Measurements from ENCODE around the gene ZNF561. TPM values are rescaled to one million over a fixed set of nuclear protein-coding genes. Genes with fewer than 3 reads are reported as not detected.

Gene ZNF561
- total and polyA plus RNA-seq, 9 of the 15 experiments (the other 6 are each of a cell fraction or from before 2014, with no cell fraction given) = 13.9 to 34.9 (median 23.6) TPM

DNA sequence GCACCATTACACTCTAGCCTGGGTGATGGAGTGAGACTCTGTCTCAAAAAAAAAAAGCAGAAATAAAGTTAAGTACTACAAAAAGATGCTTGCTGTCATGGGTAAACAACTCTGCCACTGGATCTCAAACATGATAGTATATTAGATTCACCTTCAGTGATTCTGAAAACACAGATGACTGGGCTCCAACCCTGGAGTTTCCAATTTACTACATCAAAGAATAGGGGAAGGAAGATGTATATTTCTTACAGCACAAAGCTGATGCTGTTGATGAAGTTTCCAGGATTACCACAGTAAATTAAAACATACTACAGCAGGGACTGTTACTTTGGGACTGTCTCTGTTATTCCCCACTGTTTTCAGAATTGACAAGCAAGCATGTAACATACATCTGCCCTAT, 5.2 kb downstream of the ZNF561 start (continued):
- TF ChIP-seq RNF2 (IDR thresholded peaks at IDR 0.05) (no peak), YBX1 (IDR thresholded peaks at IDR 0.05) (no peak), ZNF384 (IDR thresholded peaks at IDR 0.05; ENCODE audit: low read depth, low read length) (no peak), TCF3 (CRISPR knock-in tag; IDR thresholded peaks at IDR 0.05) (no peak), ZFP1 (CRISPR knock-in tag; IDR thresholded peaks at IDR 0.05) (no peak), ZNF274 (IDR thresholded peaks at IDR 0.05; ENCODE audit: borderline replicate concordance, low read depth, low read length) (no peak), ZKSCAN8 (CRISPR knock-in tag; IDR thresholded peaks at IDR 0.05) (no peak), NUFIP1 (IDR thresholded peaks at IDR 0.05; ENCODE audit: partially characterized antibody) (no peak)
- TF ChIP-seq, protein P1, sequence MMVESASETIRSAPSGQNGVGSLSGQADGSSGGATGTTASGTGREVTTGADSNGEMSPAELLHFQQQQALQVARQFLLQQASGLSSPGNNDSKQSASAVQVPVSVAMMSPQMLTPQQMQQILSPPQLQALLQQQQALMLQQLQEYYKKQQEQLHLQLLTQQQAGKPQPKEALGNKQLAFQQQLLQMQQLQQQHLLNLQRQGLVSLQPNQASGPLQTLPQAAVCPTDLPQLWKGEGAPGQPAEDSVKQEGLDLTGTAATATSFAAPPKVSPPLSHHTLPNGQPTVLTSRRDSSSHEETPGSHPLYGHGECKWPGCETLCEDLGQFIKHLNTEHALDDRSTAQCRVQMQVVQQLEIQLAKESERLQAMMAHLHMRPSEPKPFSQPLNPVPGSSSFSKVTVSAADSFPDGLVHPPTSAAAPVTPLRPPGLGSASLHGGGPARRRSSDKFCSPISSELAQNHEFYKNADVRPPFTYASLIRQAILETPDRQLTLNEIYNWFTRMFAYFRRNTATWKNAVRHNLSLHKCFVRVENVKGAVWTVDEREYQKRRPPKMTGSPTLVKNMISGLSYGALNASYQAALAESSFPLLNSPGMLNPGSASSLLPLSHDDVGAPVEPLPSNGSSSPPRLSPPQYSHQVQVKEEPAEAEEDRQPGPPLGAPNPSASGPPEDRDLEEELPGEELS (CRISPR knock-in tag; IDR thresholded peaks at IDR 0.05; ENCODE audit: borderline replicate concordance) = no peak
- TF ChIP-seq, protein P2, sequence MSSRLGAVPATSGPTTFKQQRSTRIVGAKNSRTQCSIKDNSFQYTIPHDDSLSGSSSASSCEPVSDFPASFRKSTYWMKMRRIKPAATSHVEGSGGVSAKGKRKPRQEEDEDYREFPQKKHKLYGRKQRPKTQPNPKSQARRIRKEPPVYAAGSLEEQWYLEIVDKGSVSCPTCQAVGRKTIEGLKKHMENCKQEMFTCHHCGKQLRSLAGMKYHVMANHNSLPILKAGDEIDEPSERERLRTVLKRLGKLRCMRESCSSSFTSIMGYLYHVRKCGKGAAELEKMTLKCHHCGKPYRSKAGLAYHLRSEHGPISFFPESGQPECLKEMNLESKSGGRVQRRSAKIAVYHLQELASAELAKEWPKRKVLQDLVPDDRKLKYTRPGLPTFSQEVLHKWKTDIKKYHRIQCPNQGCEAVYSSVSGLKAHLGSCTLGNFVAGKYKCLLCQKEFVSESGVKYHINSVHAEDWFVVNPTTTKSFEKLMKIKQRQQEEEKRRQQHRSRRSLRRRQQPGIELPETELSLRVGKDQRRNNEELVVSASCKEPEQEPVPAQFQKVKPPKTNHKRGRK (tag; IDR thresholded peaks at IDR 0.05) = no peak

Measured in K562 (cell line).